GM19035 (cell line): ENCODE results near the gene WDR27.

Experiments
- ATAC-seq: cut with Tn5 transposase; IDR thresholded peaks from one replicate; pipeline ENCODE4 v1.9.1; 2021; ENCODE audit not compliant: unreplicated experiment

Gene WDR27

GRCh38 chr6:169416249-169416648 is 285.6 kb downstream of the WDR27 start:
- ATAC-seq: no peak

GRCh38 chr6:169415179-169415578 is 286.6 kb downstream of the WDR27 start:
- no peak for ATAC-seq

DNA sequence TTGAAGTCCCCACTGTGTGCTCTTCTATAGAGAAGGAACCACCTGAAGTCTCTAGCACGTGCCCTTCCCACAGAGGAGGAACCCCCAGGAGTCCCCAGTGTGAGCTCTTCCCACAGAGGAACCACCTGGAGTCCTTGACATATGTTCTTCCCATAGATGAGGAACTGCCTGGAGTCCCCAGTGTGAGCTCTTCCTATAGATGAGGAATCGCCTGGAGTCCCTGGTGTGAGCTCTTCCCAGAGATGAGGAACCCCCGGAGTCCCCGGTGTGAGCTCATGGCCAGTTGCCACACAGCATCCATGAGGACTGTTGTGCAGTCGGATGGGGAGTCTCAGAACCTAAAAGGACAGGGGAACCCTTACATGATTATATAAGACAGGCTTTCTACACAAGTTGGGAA is 290.1 kb downstream of the WDR27 start:
- no peak for ATAC-seq

DNA sequence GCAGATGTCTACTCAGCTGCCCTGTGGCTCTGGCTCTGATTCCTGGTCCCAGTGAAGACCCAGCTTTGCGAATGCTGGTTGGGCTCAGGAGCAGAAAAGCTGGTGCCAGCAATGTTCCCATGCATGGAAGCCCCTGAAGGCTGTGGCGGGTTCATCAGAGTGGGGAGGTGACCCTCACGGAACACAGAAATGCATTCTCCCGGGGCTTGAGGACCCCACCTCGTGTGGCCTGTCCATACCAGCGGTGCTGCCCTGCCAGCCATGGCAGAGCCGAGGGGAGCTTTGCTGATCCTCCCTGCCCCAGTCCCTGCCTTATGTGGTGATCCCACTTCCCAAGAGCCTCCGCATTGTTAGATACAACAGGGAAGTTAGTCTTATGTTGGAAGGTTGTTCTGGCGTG is 290.5 kb downstream of the WDR27 start:
- ATAC-seq: no peak

- ATAC-seq: no peak
These were observed 292.0 kb downstream of the WDR27 start for GRCh38 chr6:169409742-169410312.

DNA sequence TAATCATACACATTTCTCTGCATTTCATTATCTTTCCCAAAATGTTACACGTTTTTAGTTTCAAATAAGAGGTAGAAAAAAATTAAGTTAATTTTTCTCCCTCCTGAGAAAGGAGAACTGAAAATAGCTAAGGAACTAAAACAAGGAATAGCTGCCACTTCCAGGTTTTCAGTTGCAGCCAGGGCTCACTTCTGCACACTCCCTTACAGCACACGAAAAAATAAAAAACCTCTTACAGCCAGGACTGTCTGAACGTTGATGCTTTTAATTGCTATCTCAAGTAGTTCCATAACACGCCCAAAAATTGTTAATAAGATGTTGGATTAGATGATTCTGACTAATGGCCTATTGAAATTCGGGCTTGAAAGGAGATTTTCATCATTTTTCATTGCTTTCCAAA is 294.5 kb downstream of the WDR27 start:
- no peak for ATAC-seq
